ENCODE measurements around the gene KIF16B.

Gene KIF16B

GRCh38 chr20:16296931-16297330, 276.3 kb downstream of the KIF16B start:
- no peak overlapping the region for H3K27ac Mint-ChIP-seq
- H3K4me1 Mint-ChIP-seq: no peaks in the 10 kb centered on the region
- no peaks in the 10 kb centered on the region for H3K27me3 Mint-ChIP-seq
- peaks cover under 1% of the 10 kb centered on the region for H3K9me3 Mint-ChIP-seq
- no peak overlapping the region for H3K4me3 Mint-ChIP-seq
- H3K36me3 Mint-ChIP-seq: peaks cover 13% of the 10 kb centered on the region

- Mint-ChIP-seq H3K4me3 (no peak overlapping the region), H3K27me3 (no peaks in the 10 kb centered on the region), H3K9me3 (no peaks in the 10 kb centered on the region), H3K36me3 (peaks cover 10% of the 10 kb centered on the region), H3K27ac (no peak overlapping the region), H3K4me1 (no peaks in the 10 kb centered on the region)
These were observed 277.7 kb downstream of the KIF16B start for GRCh38 chr20:16295534-16295933.

- H3K9me3 Mint-ChIP-seq: peaks cover 3% of the 10 kb centered on the region
- H3K36me3 Mint-ChIP-seq: peaks cover 13% of the 10 kb centered on the region
- H3K4me1 Mint-ChIP-seq: no peaks in the 10 kb centered on the region
- H3K27me3 Mint-ChIP-seq: no peaks in the 10 kb centered on the region
- H3K4me3 Mint-ChIP-seq: no peak overlapping the region
- H3K27ac Mint-ChIP-seq: no peak overlapping the region
These were observed 279.7 kb downstream of the KIF16B start for GRCh38 chr20:16293590-16293989.

- Mint-ChIP-seq H3K27ac (no peak overlapping the region), H3K9me3 (peaks cover 3% of the 10 kb centered on the region), H3K27me3 (no peaks in the 10 kb centered on the region), H3K4me1 (no peaks in the 10 kb centered on the region), H3K4me3 (no peak overlapping the region), H3K36me3 (peaks cover 9% of the 10 kb centered on the region)
These were observed 280.9 kb downstream of the KIF16B start for GRCh38 chr20:16292226-16292880.

- Mint-ChIP-seq H3K4me3 (no peak overlapping the region), H3K36me3 (peaks cover 10% of the 10 kb centered on the region), H3K4me1 (no peaks in the 10 kb centered on the region), H3K27me3 (no peaks in the 10 kb centered on the region), H3K27ac (no peak overlapping the region), H3K9me3 (peaks cover 3% of the 10 kb centered on the region)
These were observed 282.9 kb downstream of the KIF16B start for GRCh38 chr20:16290358-16290757.

- peaks cover 3% of the 10 kb centered on the region for H3K9me3 Mint-ChIP-seq
These were observed 285.5 kb downstream of the KIF16B start for GRCh38 chr20:16287776-16288175.

GRCh38 chr20:16286601-16287000, 286.6 kb downstream of the KIF16B start:
- H3K27me3 Mint-ChIP-seq: no peaks in the 10 kb centered on the region
- no peak overlapping the region for H3K4me3 Mint-ChIP-seq
- H3K36me3 Mint-ChIP-seq: peaks cover 19% of the 10 kb centered on the region
- no peaks in the 10 kb centered on the region for H3K4me1 Mint-ChIP-seq
- H3K9me3 Mint-ChIP-seq: peaks cover 3% of the 10 kb centered on the region
- no peak overlapping the region for H3K27ac Mint-ChIP-seq

More at GRCh38 chr20:16287776-16288175, 285.5 kb downstream of the KIF16B start:
- Mint-ChIP-seq H3K27me3 (no peaks in the 10 kb centered on the region), H3K4me1 (no peaks in the 10 kb centered on the region), H3K27ac (no peak overlapping the region), H3K36me3 (peaks cover 15% of the 10 kb centered on the region), H3K4me3 (no peak overlapping the region)

GRCh38 chr20:16284385-16285100, 288.7 kb downstream of the KIF16B start:
- Mint-ChIP-seq H3K27ac (no peak overlapping the region), H3K9me3 (no peaks in the 10 kb centered on the region)

GRCh38 chr20:16283978-16284377, 289.3 kb downstream of the KIF16B start:
- H3K27ac Mint-ChIP-seq: no peak overlapping the region
- no peaks in the 10 kb centered on the region for H3K4me1 Mint-ChIP-seq
- no peaks in the 10 kb centered on the region for H3K9me3 Mint-ChIP-seq
- H3K4me3 Mint-ChIP-seq: no peak overlapping the region
- no peaks in the 10 kb centered on the region for H3K27me3 Mint-ChIP-seq
- H3K36me3 Mint-ChIP-seq: peaks cover 12% of the 10 kb centered on the region

More at GRCh38 chr20:16284385-16285100, 288.7 kb downstream of the KIF16B start:
- Mint-ChIP-seq H3K4me1 (no peaks in the 10 kb centered on the region), H3K27me3 (no peaks in the 10 kb centered on the region), H3K36me3 (peaks cover 15% of the 10 kb centered on the region), H3K4me3 (no peak overlapping the region)

GRCh38 chr20:16283307-16283706, 289.9 kb downstream of the KIF16B start:
- Mint-ChIP-seq H3K36me3 (peaks cover 12% of the 10 kb centered on the region), H3K27me3 (no peaks in the 10 kb centered on the region), H3K4me3 (no peak overlapping the region), H3K9me3 (no peaks in the 10 kb centered on the region), H3K27ac (no peak overlapping the region), H3K4me1 (no peaks in the 10 kb centered on the region)

- H3K36me3 Mint-ChIP-seq: peaks cover 12% of the 10 kb centered on the region
These were observed 293.0 kb downstream of the KIF16B start for GRCh38 chr20:16280219-16280618.

GRCh38 chr20:16279320-16279719, 293.9 kb downstream of the KIF16B start:
- no peak overlapping the region for H3K27ac Mint-ChIP-seq
- H3K4me3 Mint-ChIP-seq: no peak overlapping the region
- H3K36me3 Mint-ChIP-seq: peaks cover 10% of the 10 kb centered on the region
- H3K9me3 Mint-ChIP-seq: peaks cover 5% of the 10 kb centered on the region
- no peaks in the 10 kb centered on the region for H3K4me1 Mint-ChIP-seq
- no peaks in the 10 kb centered on the region for H3K27me3 Mint-ChIP-seq

More at GRCh38 chr20:16280219-16280618, 293.0 kb downstream of the KIF16B start:
- Mint-ChIP-seq H3K4me3 (no peak overlapping the region), H3K4me1 (no peaks in the 10 kb centered on the region), H3K27me3 (no peaks in the 10 kb centered on the region), H3K27ac (no peak overlapping the region), H3K9me3 (peaks cover 5% of the 10 kb centered on the region)

GRCh38 chr20:16273812-16274555, 299.3 kb downstream of the KIF16B start:
- peaks cover 5% of the 10 kb centered on the region for H3K9me3 Mint-ChIP-seq
- peaks cover 11% of the 10 kb centered on the region for H3K36me3 Mint-ChIP-seq
- H3K4me1 Mint-ChIP-seq: no peaks in the 10 kb centered on the region
- no peaks in the 10 kb centered on the region for H3K27me3 Mint-ChIP-seq
- no peak overlapping the region for H3K4me3 Mint-ChIP-seq
- H3K27ac Mint-ChIP-seq: no peak overlapping the region

- Mint-ChIP-seq H3K27ac (no peak overlapping the region), H3K36me3 (peaks cover 11% of the 10 kb centered on the region), H3K9me3 (peaks cover 5% of the 10 kb centered on the region), H3K4me1 (no peaks in the 10 kb centered on the region), H3K27me3 (no peaks in the 10 kb centered on the region), H3K4me3 (no peak overlapping the region)
These were observed 300.4 kb downstream of the KIF16B start for GRCh38 chr20:16272780-16273360.

GRCh38 chr20:16271450-16271849, 301.8 kb downstream of the KIF16B start:
- Mint-ChIP-seq H3K9me3 (peaks cover 5% of the 10 kb centered on the region), H3K27me3 (no peaks in the 10 kb centered on the region), H3K27ac (no peak overlapping the region), H3K4me1 (no peaks in the 10 kb centered on the region), H3K4me3 (no peak overlapping the region), H3K36me3 (peaks cover 11% of the 10 kb centered on the region)

All from activated naive CD4-positive, alpha-beta T cell treated with anti-CD3 and anti-CD28 coated beads, Interleukin-2, amount 50 U/mL, for 24 hours (primary cell).